Mononuclear cell (primary cell): ENCODE results near the gene TUBB4B. TPM values are rescaled to one million over a fixed set of nuclear protein-coding genes. Genes with fewer than 3 reads are reported as not detected.

Experiments
- H3K27me3 ChIP-seq: 2 replicates; pipeline ENCODE4 v1.6.0; 2011; ENCODE audit warnings: low read length, control low read depth; ENCODE audit not compliant: insufficient read depth
- H3K4me1 ChIP-seq: 2 replicates; pipeline ENCODE4 v1.5.1; 2011; ENCODE audit warnings: mild to moderate bottlenecking, low read length, control low read depth; ENCODE audit not compliant: insufficient read depth
- H3K4me3 ChIP-seq: 2 replicates; pipeline ENCODE4 v1.5.1; 2011; ENCODE audit warnings: mild to moderate bottlenecking, low read length, moderate library complexity
- H3K9me3 ChIP-seq: 2 replicates; pipeline ENCODE4 v1.5.1; 2011; ENCODE audit warnings: low read depth, mild to moderate bottlenecking, control low read depth, low read length
- total RNA-seq: library from RNA; depleted of rRNA; stranded (reverse); fragments of >200 nt; gene quantifications from one replicate; pipeline ENCODE4 v1.2.3, GENCODE V29; 2012

The TUBB4B gene
- 67.9 TPM for total RNA-seq

DNA sequence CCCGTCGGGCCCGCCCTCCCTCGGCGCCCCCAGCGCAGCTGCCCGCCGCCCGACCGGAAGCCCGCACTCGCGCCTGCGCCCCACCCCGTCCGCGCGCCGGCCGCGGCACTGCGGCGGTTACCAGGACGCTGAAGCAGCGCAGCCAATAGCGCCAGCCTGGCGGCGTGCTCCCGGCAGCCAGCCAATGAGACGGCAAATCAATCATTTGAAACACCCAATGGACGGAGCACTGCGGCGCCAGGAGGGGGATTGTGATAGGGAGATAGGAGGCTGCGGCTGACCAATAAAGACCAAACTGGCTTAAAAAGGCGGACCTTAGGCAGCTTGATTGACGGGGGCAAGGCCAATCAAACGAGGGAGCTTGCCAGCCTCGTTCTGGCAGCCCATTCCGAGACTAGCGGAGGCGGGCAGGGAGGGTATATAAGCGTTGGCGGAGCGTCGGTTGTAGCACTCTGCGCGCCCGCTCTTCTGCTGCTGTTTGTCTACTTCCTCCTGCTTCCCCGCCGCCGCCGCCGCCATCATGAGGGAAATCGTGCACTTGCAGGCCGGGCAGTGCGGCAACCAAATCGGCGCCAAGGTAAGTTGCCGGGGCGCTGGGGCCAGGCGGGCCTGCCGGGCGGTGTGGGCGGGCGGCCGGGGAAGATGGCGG lies at the start of gene TUBB4B:
TSS of gene TUBB4B (plus strand) at position 447 of the 649 bp plus-strand sequence. CDS start at position 521, 74 bp downstream.
- Histone ChIP-seq H3K4me1 (peaks cover 53% of the 10 kb centered on the region), H3K4me3 (peak within 1 kb of the TSS; percentile 65), H3K27me3 (no peaks in the 10 kb centered on the region), H3K9me3 (no peaks in the 10 kb centered on the region)

DNA sequence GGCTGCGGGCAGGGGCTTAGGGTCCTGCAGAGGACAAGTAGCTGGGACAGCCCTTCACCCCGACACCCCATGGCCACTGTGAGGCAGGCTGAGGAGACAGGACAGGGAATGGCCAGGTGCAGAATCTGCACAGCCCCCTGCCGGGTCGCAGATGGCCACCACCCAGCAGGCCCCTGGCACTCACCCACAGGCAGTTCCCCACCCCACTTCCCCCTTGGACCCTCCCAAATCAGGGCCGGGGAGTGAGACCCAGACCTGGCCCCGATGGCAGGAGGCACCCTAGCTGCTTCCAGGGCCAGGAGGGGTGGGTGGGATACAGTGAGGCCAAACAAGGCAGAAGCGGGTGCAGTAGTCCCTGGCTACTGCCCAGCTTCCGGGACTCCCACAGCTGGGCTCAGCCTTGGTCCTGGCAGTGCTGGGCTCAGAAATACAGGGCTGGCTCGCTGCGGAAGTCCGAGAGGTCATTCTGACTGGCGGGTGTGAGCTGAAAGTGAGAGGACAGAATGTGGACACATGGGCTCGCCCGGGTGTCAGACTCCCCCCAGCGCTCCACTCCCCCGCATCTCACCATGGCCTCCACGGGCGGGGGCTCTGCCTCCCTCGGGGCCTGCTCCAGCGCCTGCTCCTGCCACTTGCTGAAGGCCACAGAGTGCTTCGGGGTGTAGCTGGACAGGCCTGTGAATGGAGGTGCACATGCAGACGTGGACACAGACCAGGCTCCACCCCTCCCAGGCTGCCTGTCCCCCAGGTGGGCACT lies 49.2 kb upstream of the TUBB4B start:
- Histone ChIP-seq H3K27me3 (no peaks in the 10 kb centered on the region), H3K4me1 (peaks cover 26% of the 10 kb centered on the region), H3K4me3 (no peak overlapping the region), H3K9me3 (no peaks in the 10 kb centered on the region)

DNA sequence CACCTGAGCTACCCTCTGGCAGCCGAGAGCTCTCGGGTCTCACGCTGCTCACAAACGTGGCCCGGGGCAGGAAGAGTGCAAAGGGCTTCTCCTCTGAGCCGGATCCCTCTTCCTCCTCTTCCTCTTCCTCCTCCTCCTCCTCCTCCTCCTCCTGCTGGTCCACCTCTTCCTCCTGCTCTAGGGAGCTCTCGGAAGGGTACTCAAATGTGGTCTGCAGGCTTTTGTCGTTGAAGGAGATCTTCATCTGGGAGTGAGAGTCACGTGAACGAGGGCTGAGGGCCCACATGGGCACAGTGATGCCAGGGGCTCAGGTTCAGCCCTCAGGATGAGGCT lies 48.7 kb upstream of the TUBB4B start:
- H3K4me1 ChIP-seq, result peaks cover 21% of the 10 kb centered on the region
- no peaks in the 10 kb centered on the region for H3K27me3 ChIP-seq
- H3K4me3 ChIP-seq, result no peak overlapping the region
- no peaks in the 10 kb centered on the region for H3K9me3 ChIP-seq

DNA sequence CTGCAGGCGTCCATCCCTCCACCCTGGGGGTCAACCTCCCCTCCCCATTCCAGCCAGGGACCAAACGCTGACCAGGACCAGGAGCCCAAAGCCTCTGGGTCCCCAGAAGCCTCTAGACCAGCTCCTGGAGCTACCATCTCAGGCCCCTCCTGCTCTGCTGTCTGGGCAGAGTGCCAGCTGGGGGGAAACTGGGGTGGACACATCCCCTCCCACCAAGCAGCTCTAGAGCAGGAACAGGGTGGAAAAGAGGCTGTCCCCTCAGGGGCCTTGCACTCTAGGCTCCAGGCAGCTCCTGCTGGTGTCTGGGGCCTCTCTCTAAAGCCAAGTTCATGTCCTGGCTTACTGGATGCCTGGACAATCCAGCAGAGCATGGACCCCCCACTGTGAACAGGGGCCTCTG lies 48.2 kb upstream of the TUBB4B start:
- H3K4me1 ChIP-seq, result peaks cover 16% of the 10 kb centered on the region
- no peaks in the 10 kb centered on the region for H3K9me3 ChIP-seq
- no peak overlapping the region for H3K4me3 ChIP-seq
- no peaks in the 10 kb centered on the region for H3K27me3 ChIP-seq

DNA sequence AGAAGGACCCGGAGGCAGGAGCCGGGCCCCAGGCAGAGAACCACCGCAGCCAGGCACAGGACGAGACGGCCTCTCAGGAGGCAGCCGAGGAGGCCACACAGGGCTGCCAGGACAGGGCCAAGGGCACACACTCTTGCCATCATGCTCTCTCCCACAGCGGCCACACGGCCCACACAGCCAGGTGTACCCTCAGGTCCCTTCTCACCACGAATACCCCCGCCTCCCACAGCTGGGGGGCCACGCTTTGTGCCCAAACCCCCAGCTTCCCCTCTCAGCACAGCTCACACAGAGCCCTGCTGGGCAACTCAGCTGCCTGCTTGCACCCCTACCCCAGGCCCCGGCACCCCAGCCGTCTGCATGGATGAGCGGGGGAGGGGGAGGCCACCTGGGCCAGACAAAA lies 47.3 kb upstream of the TUBB4B start:
- Histone ChIP-seq H3K4me1 (peaks cover 18% of the 10 kb centered on the region), H3K4me3 (no peak overlapping the region), H3K9me3 (no peaks in the 10 kb centered on the region), H3K27me3 (no peaks in the 10 kb centered on the region)

DNA sequence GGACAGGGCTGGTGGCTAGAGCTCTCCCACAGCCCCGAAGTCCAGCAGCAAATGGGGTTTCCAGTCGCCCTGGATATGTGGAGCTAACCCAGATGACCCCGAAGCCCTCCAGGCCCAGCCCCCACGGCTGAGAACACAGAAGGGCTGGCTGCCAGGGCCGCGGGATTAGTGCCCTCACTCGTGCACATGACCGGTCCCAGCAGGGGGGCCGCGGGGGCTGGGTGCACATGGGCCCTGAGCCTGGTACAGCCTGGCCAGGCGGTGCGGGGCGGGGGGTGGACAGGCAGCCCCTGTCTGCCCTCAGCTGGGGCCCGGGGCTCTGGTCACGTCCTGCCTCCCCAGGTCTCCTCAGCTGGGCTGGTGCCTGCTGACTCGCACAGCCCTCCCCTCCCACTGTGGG lies 46.7 kb upstream of the TUBB4B start:
- H3K4me1 ChIP-seq, result peaks cover 19% of the 10 kb centered on the region
- H3K4me3 ChIP-seq, result no peak overlapping the region
- H3K27me3 ChIP-seq, result no peaks in the 10 kb centered on the region
- no peaks in the 10 kb centered on the region for H3K9me3 ChIP-seq

DNA sequence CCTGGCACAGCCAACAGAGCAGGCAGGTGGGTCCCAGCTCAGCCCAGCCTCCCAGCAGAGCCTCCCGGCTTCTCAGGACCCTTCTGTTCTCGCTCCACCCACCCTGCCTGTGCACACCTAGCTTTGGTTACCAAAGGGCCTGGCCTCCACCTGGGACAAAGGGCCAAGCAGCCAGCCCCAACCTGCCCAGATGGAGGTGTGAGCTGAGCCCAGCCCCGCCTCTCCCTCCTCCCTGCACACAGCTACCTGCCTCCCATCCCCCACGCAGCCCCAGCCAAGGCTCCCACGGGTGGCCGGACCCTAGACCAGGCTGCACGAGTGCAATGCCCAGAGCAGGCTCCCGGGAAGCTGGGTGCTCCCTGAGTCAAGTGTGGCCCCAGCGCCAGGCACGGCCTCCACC lies 46.2 kb upstream of the TUBB4B start:
- H3K4me3 ChIP-seq, result no peak overlapping the region
- H3K27me3 ChIP-seq, result no peaks in the 10 kb centered on the region
- H3K9me3 ChIP-seq, result no peaks in the 10 kb centered on the region
- peaks cover 17% of the 10 kb centered on the region for H3K4me1 ChIP-seq

DNA sequence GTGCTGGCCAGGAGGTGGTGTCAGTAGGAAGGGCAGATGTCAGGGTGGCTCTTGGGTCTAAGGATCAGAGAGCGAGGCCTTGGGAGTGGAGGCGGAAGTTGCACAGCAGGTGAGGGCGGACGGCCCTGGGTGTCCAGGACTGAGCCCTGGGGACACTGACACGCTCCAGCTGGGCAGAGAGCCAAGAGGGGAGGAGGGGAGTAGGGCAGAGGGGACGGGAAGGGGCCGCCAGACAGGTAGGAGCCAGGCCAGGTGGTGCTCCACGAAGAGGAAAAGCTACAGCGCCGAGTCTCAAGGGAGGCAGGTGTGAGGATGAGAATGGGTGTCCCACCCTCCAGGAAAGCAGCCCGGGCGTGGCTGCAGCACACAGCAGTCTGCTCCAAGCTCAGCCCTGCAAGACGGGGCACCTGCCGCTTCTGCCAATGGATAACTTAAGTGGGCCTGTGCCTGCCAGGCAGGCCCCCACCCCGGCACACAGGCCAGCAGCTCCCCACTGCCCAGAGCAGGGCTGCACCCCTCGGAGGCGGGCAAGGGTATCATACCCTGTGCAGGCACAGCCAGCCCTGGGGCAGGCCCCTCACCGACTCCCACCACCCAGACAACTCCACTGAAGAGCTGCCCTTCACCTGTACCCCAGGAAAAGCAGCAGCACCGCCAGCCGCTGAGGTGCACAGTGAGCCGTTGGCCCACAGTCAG lies 45.4 kb upstream of the TUBB4B start:
- Histone ChIP-seq H3K4me3 (no peak overlapping the region), H3K9me3 (no peaks in the 10 kb centered on the region), H3K27me3 (no peaks in the 10 kb centered on the region), H3K4me1 (peaks cover 13% of the 10 kb centered on the region)

DNA sequence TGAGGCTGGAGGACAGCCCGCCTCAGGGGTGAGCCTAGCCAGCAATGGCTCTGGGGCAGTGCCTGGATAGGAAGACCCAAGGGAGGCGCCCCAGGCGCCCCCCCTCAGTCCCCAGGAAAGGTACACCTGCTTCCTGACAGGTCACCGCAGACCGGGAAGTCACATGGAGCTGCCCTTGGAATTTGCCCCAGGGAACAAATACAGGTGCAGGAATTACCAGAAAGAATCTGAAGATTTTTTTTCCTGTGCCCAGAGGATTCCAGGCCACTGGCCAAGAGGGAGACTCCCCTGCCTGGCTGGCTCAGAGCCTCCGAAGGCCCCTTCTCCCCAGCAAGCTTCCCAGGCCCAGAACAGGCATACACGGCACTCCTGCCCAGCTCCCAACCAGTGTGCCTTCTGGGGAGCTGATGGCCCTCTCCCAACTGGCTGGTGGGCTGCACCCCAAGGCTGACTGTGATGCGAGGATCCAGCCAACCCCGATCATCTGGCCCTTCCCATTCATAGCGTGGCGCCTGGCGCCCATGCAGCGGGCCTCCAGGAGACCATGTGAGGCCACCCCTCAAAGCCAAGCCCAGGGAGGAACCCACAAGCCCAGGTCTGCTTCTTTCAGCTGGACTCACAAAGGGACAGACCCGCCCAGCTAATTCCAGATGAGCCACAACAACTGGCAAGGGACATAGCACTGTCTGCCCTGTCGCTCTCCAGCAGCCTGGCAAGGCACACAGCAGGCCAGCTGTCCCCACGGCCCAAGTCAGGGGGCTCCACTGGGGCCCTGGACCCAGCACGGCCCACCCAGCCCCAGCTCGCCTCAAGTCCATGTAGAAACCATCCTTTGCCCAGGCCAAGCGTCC lies 42.8 kb upstream of the TUBB4B start:
- Histone ChIP-seq H3K4me3 (no peak overlapping the region), H3K27me3 (no peaks in the 10 kb centered on the region), H3K9me3 (no peaks in the 10 kb centered on the region), H3K4me1 (peaks cover 28% of the 10 kb centered on the region)

DNA sequence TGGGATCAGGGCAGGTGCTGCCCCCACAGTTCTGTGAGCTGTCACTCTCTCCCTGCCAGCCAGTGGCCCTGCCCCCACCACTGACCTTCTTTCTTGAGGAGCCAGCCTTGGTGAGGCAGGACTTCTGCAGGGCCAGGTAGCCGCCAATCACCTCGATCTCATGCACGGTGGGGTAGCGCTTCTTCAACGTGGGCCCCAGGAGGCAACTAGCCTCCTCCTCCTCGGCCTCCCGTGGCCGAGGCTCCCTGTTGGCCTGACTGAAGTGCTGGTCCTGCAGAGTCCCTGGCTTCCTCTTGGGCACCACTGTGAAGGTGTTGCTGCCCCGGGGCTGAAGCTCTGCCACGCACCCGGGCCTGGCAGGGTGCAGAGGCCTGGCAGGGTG lies 42.2 kb upstream of the TUBB4B start:
- Histone ChIP-seq H3K4me1 (peaks cover 30% of the 10 kb centered on the region), H3K27me3 (no peaks in the 10 kb centered on the region), H3K4me3 (no peak overlapping the region), H3K9me3 (no peaks in the 10 kb centered on the region)

DNA sequence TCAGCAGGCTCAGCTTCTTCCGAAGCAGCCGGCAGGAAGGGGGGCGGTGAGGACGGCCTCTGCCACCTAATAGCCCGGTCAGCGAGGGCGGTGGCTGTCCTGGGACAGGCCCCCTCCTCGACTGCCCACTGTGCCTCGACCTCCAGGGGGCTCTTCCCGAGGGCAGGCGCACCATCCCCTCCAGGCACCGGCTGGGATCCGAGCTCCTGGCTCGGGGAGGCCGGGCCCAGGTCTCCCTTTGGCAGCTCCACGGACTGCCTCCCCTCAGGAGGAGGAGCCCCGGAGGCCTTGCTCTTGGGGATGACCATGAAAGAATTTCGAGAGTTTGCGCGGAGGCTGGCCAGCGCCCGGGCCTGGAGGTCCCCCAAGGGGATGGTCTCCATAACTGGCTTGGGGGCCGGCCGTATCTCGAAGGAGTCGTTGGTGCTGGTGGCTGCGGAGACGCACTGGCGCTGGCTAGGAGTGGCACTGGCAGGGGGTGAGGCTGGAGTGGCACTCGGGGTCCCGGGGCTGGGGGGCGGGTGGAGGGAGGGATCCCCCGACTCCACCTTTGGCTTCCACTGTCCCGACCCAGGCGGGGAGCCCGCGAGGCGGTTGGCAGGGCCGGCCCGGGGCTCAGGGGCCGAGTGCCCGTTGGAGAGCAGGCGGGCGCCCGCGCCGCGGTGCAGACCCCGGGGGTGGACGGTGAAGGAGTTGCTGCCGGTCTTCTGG lies 41.5 kb upstream of the TUBB4B start:
- Histone ChIP-seq H3K4me1 (peaks cover 36% of the 10 kb centered on the region), H3K9me3 (no peaks in the 10 kb centered on the region), H3K4me3 (no peak overlapping the region), H3K27me3 (no peaks in the 10 kb centered on the region)

DNA sequence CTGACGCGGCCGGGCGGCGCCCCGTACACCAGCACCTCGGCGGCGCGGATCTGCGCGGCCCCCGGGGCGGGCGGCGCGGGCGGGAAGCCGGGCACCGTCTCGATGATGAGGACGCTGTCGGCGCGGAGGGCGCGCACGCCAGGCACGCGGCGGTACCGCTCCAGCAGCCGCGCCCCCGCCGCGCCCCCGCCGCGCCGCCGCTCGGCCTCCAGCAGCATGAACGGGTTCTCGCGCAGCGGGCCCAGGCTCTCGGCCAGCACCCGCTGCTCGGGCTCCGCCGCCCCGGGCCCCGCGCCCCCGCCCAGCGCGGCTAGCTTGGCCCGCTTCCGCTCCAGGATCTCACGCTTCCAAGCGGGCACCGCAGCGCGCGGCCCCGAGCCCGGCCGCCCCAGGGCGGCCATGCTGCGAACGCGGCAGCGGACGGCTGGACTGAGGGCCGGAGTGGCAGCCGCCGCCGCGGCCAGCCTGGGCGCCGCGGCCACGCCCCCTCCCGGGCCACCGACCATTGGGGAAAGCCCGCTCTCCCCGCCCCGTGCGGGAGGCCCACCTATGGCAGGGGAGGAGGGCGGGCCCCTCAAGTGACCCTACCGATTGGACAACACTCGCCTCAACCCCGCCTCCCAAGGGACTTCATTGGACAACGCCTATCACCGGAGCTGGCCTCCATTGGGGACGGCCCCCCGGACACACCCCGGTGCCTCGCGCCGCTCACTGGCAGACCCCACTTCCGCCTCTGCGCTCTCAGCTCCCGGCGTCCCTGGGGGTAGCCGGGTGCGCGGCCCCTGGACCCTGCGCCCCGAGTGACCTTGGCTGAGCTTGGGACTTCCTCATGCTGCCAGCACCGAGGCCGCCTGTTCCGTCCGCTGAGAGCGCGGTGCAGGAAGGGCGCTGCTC lies 40.5 kb upstream of the TUBB4B start, which contains the start of gene TPRN:
TSS of gene TPRN (minus strand) at position 431 of the 894 bp plus-strand sequence. CDS start at position 401, 30 bp downstream.
- Histone ChIP-seq H3K9me3 (no peaks in the 10 kb centered on the region), H3K27me3 (no peaks in the 10 kb centered on the region), H3K4me3 (peak within 1 kb of the TSS; percentile 57), H3K4me1 (peaks cover 43% of the 10 kb centered on the region)

DNA sequence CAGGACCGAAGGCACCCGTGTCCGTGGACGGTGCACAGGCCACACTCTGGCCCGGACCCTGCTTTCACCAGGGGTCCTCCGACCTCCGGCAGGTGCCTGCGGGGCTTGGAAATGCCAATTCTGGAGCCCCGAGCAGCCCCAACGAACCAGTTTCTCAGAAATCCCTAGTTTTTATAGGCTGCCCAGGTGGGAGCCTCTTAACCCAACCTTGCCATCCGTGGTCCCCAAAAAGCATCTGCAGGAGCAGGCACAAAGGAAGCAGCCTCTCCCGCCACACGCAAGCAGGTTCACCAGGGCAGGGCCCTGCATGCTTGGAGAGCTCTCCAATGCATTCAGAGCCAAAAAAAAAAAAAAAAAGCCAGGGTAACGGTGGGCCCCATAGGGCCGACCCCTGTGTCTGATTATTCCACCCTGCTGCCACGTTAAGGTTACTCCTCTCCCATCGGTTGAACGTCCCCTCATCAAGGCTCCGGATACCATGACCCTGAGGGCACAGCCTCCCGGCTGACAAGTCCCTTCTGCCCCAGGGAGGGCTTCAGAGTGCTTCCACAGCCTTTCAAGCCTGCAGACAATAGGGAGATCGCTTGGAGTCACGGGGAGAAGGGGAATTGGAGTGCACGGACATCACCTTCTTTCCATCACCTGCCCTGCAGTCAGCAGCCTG lies 39.8 kb upstream of the TUBB4B start:
- H3K4me3 ChIP-seq, result peak overlapping the region; percentile 57
- H3K4me1 ChIP-seq, result peaks cover 50% of the 10 kb centered on the region
- no peaks in the 10 kb centered on the region for H3K9me3 ChIP-seq
- H3K27me3 ChIP-seq, result no peaks in the 10 kb centered on the region
